GM21786 (cell line): ENCODE measurements around the gene PANX2.
"Not testable (repeated sequence)": the region's sequence is repeated elsewhere in the genome, so short reads cannot be mapped to it uniquely, and the experiment has no call there.

Source experiments
- ATAC-seq: cut with Tn5 transposase; IDR thresholded peaks from one replicate; pipeline ENCODE4 v1.9.1; 2021; ENCODE audit not compliant: unreplicated experiment

Gene PANX2

GRCh38 chr22:50147258-50148165 lies 23.0 kb upstream of the PANX2 start:
- not testable (repeated sequence) for ATAC-seq

- ATAC-seq: no peak
Observed at GRCh38 chr22:50148166-50148500, 22.4 kb upstream of the PANX2 start.

- no peak for ATAC-seq
Observed at GRCh38 chr22:50148991-50149721, 21.4 kb upstream of the PANX2 start.

GRCh38 chr22:50150161-50151129 lies 20.1 kb upstream of the PANX2 start:
- no peak for ATAC-seq

GRCh38 chr22:50151571-50152537 lies 18.7 kb upstream of the PANX2 start:
- no peak for ATAC-seq

GRCh38 chr22:50153056-50153755 lies 17.3 kb upstream of the PANX2 start:
- no peak for ATAC-seq

GRCh38 chr22:50153756-50154140 lies 16.8 kb upstream of the PANX2 start:
- no peak for ATAC-seq

- no peak for ATAC-seq
Observed at GRCh38 chr22:50157709-50158375, 12.7 kb upstream of the PANX2 start.

GRCh38 chr22:50160947-50161346 lies 9.6 kb upstream of the PANX2 start:
- no peak for ATAC-seq

- no peak for ATAC-seq
Observed at GRCh38 chr22:50161508-50162390, 8.8 kb upstream of the PANX2 start.

- no peak for ATAC-seq
Observed at GRCh38 chr22:50162391-50162956, 8.1 kb upstream of the PANX2 start.

- no peak for ATAC-seq
Observed at GRCh38 chr22:50165436-50166123, 5.0 kb upstream of the PANX2 start.

- ATAC-seq: no peak
Observed at GRCh38 chr22:50167689-50168489, 2.6 kb upstream of the PANX2 start.

- ATAC-seq: not testable (repeated sequence)
Observed at GRCh38 chr22:50168490-50169180, 1.9 kb upstream of the PANX2 start.

- ATAC-seq: no peak
Observed at GRCh38 chr22:50169181-50169759, 1.3 kb upstream of the PANX2 start.
